GM19438 (cell line): Measurements from ENCODE around the gene DSPP.
"Not testable (repeated sequence)": the region's sequence is repeated elsewhere in the genome, so short reads cannot be mapped to it uniquely, and the experiment has no call there.

Experiments used
- ATAC-seq: cut with Tn5 transposase; IDR thresholded peaks from one replicate; pipeline ENCODE4 v1.9.1; 2021; ENCODE audit warnings: low read depth; ENCODE audit not compliant: unreplicated experiment

DSPP gene

GRCh38 chr4:87608229-87608628 lies at the start of gene DSPP:
DSPP (plus strand) TSS chr4:87608529; CDS start chr4:87610909, 2,380 bp downstream.
- ATAC-seq: no peak

GRCh38 chr4:87559090-87559837 lies 49.1 kb upstream of the DSPP start:
- ATAC-seq: peak; percentile 100

- ATAC-seq: no peak
Observed at GRCh38 chr4:87560802-87561201, 47.5 kb upstream of the DSPP start.

GRCh38 chr4:87565746-87566145 lies 42.6 kb upstream of the DSPP start:
- ATAC-seq: no peak

GRCh38 chr4:87566276-87566675 lies 42.1 kb upstream of the DSPP start:
- no peak for ATAC-seq

GRCh38 chr4:87567191-87567590 lies 41.1 kb upstream of the DSPP start:
- ATAC-seq: no peak

GRCh38 chr4:87570290-87570805 lies 38.0 kb upstream of the DSPP start:
- no peak for ATAC-seq

- ATAC-seq: not testable (repeated sequence)
Observed at GRCh38 chr4:87574376-87574775, 34.0 kb upstream of the DSPP start.

- ATAC-seq: no peak
Observed at GRCh38 chr4:87574996-87575395, 33.3 kb upstream of the DSPP start.

GRCh38 chr4:87575408-87575807 lies 32.9 kb upstream of the DSPP start:
- no peak for ATAC-seq

GRCh38 chr4:87575983-87576382 lies 32.3 kb upstream of the DSPP start:
- ATAC-seq: no peak

GRCh38 chr4:87579478-87579877 lies 28.9 kb upstream of the DSPP start:
- ATAC-seq: no peak

- no peak for ATAC-seq
Observed at GRCh38 chr4:87580057-87580456, 28.3 kb upstream of the DSPP start.

GRCh38 chr4:87584222-87584908 lies 24.0 kb upstream of the DSPP start:
- ATAC-seq: no peak

- no peak for ATAC-seq
Observed at GRCh38 chr4:87589531-87589930, 18.8 kb upstream of the DSPP start.

GRCh38 chr4:87592124-87592523 lies 16.2 kb upstream of the DSPP start:
- no peak for ATAC-seq

- ATAC-seq: no peak
Observed at GRCh38 chr4:87601361-87601760, 7.0 kb upstream of the DSPP start.

- ATAC-seq: no peak
Observed at GRCh38 chr4:87614292-87614890, 6.1 kb downstream of the DSPP start.

GRCh38 chr4:87616268-87616667 lies 7.9 kb downstream of the DSPP start:
- ATAC-seq: no peak

GRCh38 chr4:87620086-87620485 lies 11.8 kb downstream of the DSPP start:
- ATAC-seq: no peak

- no peak for ATAC-seq
Observed at GRCh38 chr4:87620491-87620890, 12.2 kb downstream of the DSPP start.
